IPS-18a (cell line): ENCODE data around the gene RBM6.
"Not testable (repeated sequence)": the region's sequence is repeated elsewhere in the genome, so short reads cannot be mapped to it uniquely, and the experiment has no call there.

Experiments used
- H3K27ac ChIP-seq: one replicate; pipeline ENCODE4 v1.5.1; 2013; ENCODE audit warnings: low read length
- H3K27me3 ChIP-seq: one replicate; pipeline ENCODE4 v1.6.1; 2013; ENCODE audit warnings: mild to moderate bottlenecking, low read length; ENCODE audit not compliant: control insufficient read depth, insufficient read depth
- H3K36me3 ChIP-seq: one replicate; pipeline ENCODE4 v1.6.1; 2013; ENCODE audit warnings: low read depth, low read length; ENCODE audit not compliant: control insufficient read depth
- H3K4me1 ChIP-seq: one replicate; pipeline ENCODE4 v1.6.1; 2013; ENCODE audit warnings: low read depth, low read length; ENCODE audit not compliant: control insufficient read depth
- H3K4me3 ChIP-seq: one replicate; pipeline ENCODE4 v1.5.1; 2013; ENCODE audit warnings: low read length
- H3K9ac ChIP-seq: one replicate; pipeline ENCODE4 v1.6.1; 2013; ENCODE audit warnings: mild to moderate bottlenecking, low read length, moderate library complexity
- H3K9me3 ChIP-seq: one replicate; pipeline ENCODE4 v1.6.1; 2013; ENCODE audit warnings: low read depth, low read length; ENCODE audit not compliant: control insufficient read depth

Gene RBM6

DNA sequence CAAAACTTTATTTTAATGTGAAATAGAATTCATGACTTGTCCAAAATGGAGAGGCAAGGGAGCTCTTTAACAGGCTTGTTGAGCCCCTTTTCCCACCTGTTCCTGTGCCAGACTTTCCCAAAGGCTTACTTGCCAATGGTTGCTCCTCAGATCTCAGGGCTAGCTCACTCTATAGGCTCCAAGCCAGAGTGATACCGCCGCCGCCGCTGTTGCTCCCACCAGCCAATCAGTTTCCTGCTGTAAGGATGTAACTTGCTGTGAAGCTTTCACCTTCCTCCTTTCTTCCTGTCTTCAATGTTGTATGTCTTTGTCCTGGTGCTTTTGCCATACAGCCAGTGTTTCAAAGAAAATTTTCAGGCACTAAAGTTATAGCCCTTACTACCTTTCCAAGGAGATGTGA, 107.5 kb downstream of the RBM6 start:
- peaks cover 14% of the 10 kb centered on the region for H3K36me3 ChIP-seq
- H3K4me3 ChIP-seq, result no peak overlapping the region
- H3K9me3 ChIP-seq, result no peaks in the 10 kb centered on the region
- no peak overlapping the region for H3K9ac ChIP-seq
- no peak overlapping the region for H3K27ac ChIP-seq
- H3K4me1 ChIP-seq, result no peaks in the 10 kb centered on the region
- no peaks in the 10 kb centered on the region for H3K27me3 ChIP-seq

DNA sequence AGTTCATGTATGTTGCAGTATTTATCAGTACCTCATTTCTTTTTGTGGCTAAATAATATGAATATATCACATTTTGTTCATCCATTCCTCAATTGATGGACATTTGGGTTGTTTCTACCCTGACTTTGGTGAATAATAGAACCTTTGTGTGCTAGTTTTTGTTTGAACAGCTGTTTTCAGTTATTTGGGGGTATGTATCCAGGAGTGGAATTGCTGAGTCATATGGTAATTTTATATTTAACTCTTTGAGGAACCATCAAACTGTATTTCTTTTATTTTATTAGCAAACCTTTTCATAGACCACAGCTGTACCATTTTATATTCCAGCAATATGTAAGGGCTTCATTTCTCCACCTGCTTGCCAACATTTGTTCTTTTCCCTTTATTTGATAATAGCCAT, 110.4 kb downstream of the RBM6 start:
- Histone ChIP-seq H3K9me3 (no peaks in the 10 kb centered on the region), H3K4me3 (no peak overlapping the region), H3K9ac (no peak overlapping the region), H3K36me3 (peaks cover 14% of the 10 kb centered on the region), H3K27ac (no peak overlapping the region), H3K4me1 (no peaks in the 10 kb centered on the region), H3K27me3 (no peaks in the 10 kb centered on the region)

DNA sequence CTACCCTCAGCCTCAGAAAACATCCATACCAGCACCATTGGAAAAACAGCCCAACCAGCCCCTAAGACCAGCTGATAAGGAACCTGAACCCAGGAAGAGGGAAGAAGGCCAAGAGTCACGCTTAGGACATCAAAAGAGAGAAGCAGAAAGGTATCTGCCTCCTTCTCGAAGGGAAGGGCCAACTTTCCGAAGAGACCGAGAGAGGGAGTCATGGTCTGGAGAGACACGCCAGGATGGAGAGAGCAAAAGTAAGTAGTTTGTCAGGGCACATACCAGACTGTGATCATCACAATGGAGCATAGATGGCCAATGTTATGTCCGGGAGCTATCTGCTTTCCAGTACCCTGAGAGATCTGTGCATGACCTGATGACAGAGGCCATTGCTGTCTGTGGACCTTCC, 117.8 kb downstream of the RBM6 start:
- no peaks in the 10 kb centered on the region for H3K27me3 ChIP-seq
- no peak overlapping the region for H3K4me3 ChIP-seq
- H3K4me1 ChIP-seq, result no peaks in the 10 kb centered on the region
- peaks cover 53% of the 10 kb centered on the region for H3K36me3 ChIP-seq
- no peaks in the 10 kb centered on the region for H3K9me3 ChIP-seq
- no peak overlapping the region for H3K9ac ChIP-seq
- no peak overlapping the region for H3K27ac ChIP-seq

DNA sequence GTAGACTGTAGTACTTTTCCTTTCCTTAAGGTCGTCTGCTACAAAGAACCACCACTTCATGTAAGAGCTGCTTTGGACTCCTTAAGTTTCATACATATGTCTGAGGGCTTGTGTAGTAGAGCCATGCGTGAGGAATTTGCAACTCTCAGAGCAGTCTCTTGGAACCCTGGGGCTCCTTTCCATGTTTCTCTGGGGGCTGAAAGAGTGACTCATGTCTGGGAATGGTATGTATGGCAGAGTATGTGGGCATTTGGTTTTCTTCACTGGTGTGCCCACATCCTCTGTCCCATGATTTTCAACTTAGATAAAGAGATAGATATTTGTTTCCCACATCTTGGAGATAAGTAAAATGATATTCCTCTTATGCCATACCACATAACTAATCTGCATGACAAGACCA, 128.2 kb downstream of the RBM6 start:
- Histone ChIP-seq H3K27ac (no peak overlapping the region), H3K4me3 (no peak overlapping the region)

DNA sequence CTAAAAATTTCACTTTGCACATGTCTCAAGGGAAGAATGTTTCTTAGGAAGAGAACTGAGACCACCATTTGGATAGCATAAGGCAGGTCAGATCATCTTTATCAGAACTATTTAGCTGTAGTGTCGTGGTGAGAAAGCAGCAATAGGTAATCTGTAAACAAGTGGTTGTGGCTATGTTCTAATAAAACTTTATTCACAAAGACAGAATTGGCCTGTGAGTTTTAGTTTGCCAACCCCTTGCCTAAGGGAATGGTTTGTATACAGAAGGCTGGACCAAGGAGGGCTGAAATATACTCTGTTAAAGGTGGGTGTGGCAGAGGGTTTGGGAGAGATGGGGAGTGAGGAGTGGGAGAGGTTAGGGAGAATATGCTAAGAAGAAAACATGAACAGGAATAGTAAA, 138.1 kb downstream of the RBM6 start:
- peaks cover 35% of the 10 kb centered on the region for H3K36me3 ChIP-seq
- H3K4me1 ChIP-seq, result no peaks in the 10 kb centered on the region
- no peaks in the 10 kb centered on the region for H3K9me3 ChIP-seq
- H3K4me3 ChIP-seq, result no peak overlapping the region
- H3K27me3 ChIP-seq, result no peaks in the 10 kb centered on the region
- H3K9ac ChIP-seq, result no peak overlapping the region
- H3K27ac ChIP-seq, result no peak overlapping the region

More for the DNA sequence above, 128.2 kb downstream of the RBM6 start:
- Histone ChIP-seq H3K9ac (no peak overlapping the region), H3K4me1 (no peaks in the 10 kb centered on the region), H3K36me3 (peaks cover 84% of the 10 kb centered on the region), H3K27me3 (no peaks in the 10 kb centered on the region), H3K9me3 (no peaks in the 10 kb centered on the region)

DNA sequence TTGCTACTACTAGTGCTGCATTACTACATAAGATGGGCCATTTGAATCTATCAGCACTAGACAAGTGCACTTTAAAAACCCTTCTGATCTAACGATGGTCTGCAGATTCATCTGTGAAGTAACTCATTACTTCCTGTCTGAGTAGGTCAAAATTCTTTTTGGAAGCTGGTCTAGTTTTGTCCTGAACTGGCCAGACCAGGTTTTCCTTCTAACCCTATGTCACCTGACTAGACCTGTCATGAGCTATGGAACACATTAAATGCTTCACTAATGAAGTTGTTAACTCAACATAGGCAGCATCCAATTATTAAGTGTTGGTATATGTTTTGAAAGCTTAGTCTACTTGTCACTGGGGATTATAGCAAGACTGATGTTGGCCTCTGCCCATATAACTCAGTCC, 138.7 kb downstream of the RBM6 start:
- Histone ChIP-seq H3K4me1 (no peaks in the 10 kb centered on the region), H3K4me3 (no peak overlapping the region), H3K27me3 (no peaks in the 10 kb centered on the region), H3K9me3 (no peaks in the 10 kb centered on the region), H3K27ac (no peak overlapping the region), H3K9ac (no peak overlapping the region), H3K36me3 (peaks cover 29% of the 10 kb centered on the region)

DNA sequence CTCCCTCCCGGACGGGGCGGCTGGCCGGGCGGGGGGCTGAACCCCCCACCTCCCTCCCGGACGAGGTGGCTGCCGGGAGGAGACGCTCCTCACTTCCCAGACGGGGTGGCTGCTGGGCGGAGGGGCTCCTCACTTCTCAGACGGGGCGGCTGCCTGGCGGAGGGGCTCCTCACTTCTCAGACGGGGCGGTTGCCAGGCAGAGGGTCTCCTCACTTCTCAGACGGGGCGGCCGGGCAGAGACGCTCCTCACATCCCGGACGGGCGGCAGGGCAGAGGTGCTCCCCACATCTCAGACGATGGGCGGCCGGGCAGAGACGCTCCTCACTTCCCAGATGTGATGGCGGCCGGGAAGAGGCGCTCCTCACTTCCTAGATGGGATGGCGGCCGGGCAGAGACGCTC, 145.0 kb downstream of the RBM6 start:
- H3K4me1 ChIP-seq, H3K4me3 ChIP-seq, H3K9ac ChIP-seq, H3K27ac ChIP-seq, H3K9me3 ChIP-seq, H3K36me3 ChIP-seq, H3K27me3 ChIP-seq: not testable (repeated sequence)

DNA sequence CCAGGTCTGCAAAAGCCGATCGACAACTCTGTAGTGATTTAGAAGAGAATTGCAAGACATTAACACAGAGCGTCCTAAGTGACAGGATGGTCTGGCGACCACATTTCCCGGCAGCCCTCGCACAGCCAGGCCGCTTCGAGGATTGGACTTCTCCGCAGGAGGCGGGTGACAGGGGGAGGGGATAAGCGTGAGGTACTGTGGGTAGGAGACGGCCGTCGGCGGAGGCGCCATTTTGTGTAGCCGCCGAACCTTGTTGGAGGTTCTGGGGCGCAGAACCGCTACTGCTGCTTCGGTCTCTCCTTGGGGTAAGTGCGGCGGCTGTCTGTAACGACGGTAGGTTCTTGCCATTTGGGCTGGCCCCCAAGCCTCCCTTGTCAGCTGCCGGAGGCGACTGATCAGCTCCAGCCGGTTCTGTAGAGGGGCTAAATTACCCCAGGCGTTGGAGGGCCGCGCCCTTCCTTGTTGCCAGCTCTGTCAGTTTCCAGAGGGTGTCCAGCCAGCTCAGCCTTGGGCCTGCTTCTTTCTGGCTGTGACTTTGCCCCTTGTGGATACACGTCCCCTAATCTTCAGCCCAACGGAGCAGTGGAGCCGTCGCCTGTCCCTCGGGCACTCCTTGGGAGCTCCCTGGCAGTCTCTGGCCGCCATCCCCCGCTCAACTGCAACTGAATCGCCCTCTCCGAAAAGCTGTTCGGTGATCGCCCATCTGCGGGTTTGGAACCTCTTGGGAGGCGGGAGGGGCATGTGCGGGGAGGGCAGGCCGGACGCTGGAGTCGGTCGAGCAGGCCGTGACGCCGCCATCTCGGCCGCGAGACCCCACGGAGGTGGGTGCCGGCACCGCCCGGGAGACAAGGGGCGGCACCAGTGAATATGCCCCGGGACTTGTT, 149.0 kb downstream of the RBM6 start, which contains the start of gene RBM5:
Gene RBM5, plus strand, starts transcription at position 195 of the 884 bp plus-strand sequence. CDS start 1,516 bp downstream, outside the sequence.
- peak within 1 kb of the TSS; percentile 98 for H3K9ac ChIP-seq
- H3K9me3 ChIP-seq, result no peaks in the 10 kb centered on the region
- peak within 1 kb of the TSS; percentile 97 for H3K4me3 ChIP-seq
- no peaks in the 10 kb centered on the region for H3K27me3 ChIP-seq
- H3K36me3 ChIP-seq, result peaks cover 34% of the 10 kb centered on the region
- peak within 1 kb of the TSS; percentile 97 for H3K27ac ChIP-seq
- H3K4me1 ChIP-seq, result no peaks in the 10 kb centered on the region

DNA sequence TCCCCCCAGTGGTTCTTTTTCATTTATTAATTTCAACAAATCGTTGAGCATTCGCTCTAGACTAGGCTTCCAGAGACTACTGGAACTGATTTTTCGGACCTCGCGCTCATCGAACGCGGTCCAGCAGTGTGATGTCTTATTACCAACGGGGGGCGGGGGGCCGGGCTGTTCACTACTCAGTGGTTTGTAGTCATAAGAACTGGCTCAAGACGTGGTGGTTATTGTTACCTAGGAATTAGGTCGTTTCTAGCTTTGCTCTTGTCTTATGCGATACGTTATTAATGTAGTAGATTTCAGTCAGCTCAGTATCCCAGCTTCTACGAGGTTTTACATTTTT, 149.6 kb downstream of the RBM6 start:
- peaks cover 38% of the 10 kb centered on the region for H3K36me3 ChIP-seq
- no peaks in the 10 kb centered on the region for H3K27me3 ChIP-seq
- H3K9ac ChIP-seq, result peak overlapping the region; percentile 98
- H3K27ac ChIP-seq, result no peak overlapping the region
- peak overlapping the region; percentile 97 for H3K4me3 ChIP-seq
- H3K9me3 ChIP-seq, result no peaks in the 10 kb centered on the region
- H3K4me1 ChIP-seq, result no peaks in the 10 kb centered on the region

DNA sequence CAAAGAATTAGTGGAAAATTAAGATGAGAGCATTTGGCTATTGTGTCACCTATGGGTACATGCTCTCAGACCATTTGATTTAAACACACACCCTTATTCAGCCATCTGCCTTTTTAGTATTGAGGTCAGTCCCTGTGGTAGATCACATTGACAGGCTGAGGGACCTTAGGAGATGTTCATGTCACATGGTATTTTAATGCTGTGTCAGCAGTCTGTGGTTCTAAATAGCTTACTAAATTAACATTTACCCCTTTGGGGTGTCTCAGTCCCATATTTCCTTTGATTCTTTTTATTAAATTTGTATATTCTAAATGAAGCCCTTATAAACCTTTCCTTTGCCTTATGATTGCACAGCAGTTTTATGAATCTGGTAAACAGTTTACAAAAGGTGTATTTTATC, 151.0 kb downstream of the RBM6 start:
- no peak overlapping the region for H3K9ac ChIP-seq
- no peaks in the 10 kb centered on the region for H3K9me3 ChIP-seq
- peaks cover 52% of the 10 kb centered on the region for H3K36me3 ChIP-seq
- H3K4me1 ChIP-seq, result no peaks in the 10 kb centered on the region
- H3K27me3 ChIP-seq, result no peaks in the 10 kb centered on the region
- H3K27ac ChIP-seq, result no peak overlapping the region
- H3K4me3 ChIP-seq, result no peak overlapping the region

DNA sequence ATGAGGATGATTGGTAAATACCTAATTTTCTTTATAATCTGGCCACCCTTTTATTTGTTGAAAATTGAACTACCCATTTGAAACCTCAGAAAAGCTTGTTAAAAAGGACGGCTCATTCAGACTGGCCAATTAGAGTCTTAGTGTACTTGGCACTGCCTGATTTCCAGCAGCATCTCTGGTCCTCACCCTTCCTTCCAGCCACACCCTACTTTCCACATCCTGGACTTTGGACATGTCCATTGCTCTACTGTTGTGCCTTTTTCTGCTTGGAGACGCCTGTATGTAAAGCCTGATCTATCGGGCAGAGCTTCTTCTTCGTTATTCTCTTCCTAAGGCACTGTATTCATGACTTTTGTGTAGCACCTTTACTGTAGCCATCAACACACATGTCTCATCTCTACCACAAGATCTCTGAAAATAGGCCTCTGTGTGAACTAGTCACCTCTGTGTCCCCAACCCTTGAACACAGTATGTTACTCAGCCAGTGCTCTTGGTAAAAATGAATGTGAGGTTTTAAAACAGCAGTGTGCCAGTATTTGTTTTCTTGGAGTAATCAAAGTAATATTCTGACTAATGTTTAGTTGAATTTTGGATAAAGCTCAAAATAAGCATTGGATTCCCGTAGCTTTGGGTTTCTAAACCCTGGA, 155.5 kb downstream of the RBM6 start:
- H3K9me3 ChIP-seq, result no peaks in the 10 kb centered on the region
- no peak overlapping the region for H3K4me3 ChIP-seq
- H3K4me1 ChIP-seq, result no peaks in the 10 kb centered on the region
- no peaks in the 10 kb centered on the region for H3K27me3 ChIP-seq
- H3K27ac ChIP-seq, result no peak overlapping the region
- H3K9ac ChIP-seq, result no peak overlapping the region
- peaks cover 90% of the 10 kb centered on the region for H3K36me3 ChIP-seq

DNA sequence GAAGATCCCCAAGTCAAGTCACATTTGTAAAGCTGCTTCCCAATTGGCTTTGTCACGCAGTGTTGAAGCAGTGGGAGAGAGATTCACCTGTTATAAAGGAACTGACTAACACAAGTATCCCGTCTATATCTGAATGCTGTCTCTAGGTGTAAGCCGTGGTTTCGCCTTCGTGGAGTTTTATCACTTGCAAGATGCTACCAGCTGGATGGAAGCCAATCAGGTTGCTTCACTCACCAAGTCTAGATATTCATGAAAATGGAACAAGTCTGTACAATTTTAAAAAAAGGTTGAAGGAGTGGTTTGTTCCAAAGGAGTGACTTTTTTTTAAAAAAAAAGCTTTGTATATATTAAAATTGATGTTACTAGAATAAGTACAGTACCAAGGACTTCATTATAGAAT, 160.4 kb downstream of the RBM6 start:
- Histone ChIP-seq H3K27ac (no peak overlapping the region), H3K36me3 (peaks cover 96% of the 10 kb centered on the region), H3K27me3 (no peaks in the 10 kb centered on the region), H3K9ac (no peak overlapping the region), H3K4me3 (no peak overlapping the region), H3K4me1 (no peaks in the 10 kb centered on the region), H3K9me3 (no peaks in the 10 kb centered on the region)
